A549 (cell line): Measurements from ENCODE around the gene COMMD9.

Source experiments
- CTCF ChIP-seq: fragments of >200 bp; sonication (Bioruptor Twin); formaldehyde crosslinking; IDR thresholded peaks from 3 replicates; pipeline ENCODE4 v1.5.1; 2016
- RAD21 ChIP-seq, 2 experiments: fragments of >200 bp in 1 of 2; sonication (Bioruptor Twin) in 1 of 2; formaldehyde crosslinking in 1 of 2; IDR thresholded peaks in 1 of 2; conservative IDR thresholded peaks in 1 of 2; 2 replicates in 1 of 2; 3 replicates in 1 of 2; pipeline ENCODE4 v1.6.1; 2012 to 2018; ENCODE audit warnings: inconsistent platforms in 1 of 2
- RFX5 ChIP-seq: fragments of 450-650 bp; IDR thresholded peaks from 2 replicates; pipeline ENCODE4 v1.7.1; 2014; ENCODE audit warnings: antibody characterized with exemption, mild to moderate bottlenecking, moderate library complexity

GRCh38 chr11:36268337-36268985 is 20.8 kb downstream of the COMMD9 start:
- TF ChIP-seq CTCF (no peak), RAD21 (conservative IDR thresholded peaks at IDR 0.05 in 1 of 2, IDR thresholded peaks at IDR 0.05 in 1 of 2) (no peak), RFX5 (no peak)
